LNCaP clone FGC (cell line): ENCODE data around the gene GRB7.

Source experiments
- DNase-seq: peaks from one replicate; pipeline ENCODE4 v3.0.0-alpha.2; 2011; ENCODE audit warnings: low read depth
- H3K4me3 ChIP-seq: 2 replicates; pipeline ENCODE4 v1.5.1; 2011; ENCODE audit warnings: mild to moderate bottlenecking, low read depth, low read length, control low read depth
- TF ChIP-seq, protein P1 (sequence below): IDR thresholded peaks from 2 replicates; pipeline ENCODE4 v1.5.1; 2012; ENCODE audit warnings: mild to moderate bottlenecking; ENCODE audit not compliant: control insufficient read depth, insufficient read depth; ENCODE audit errors: extremely low read depth

Gene GRB7

GRCh38 chr17:39750131-39751015 lies 12.6 kb downstream of the GRB7 start:
- H3K4me3 ChIP-seq, result no peak overlapping the region
- DNase-seq, result no peak
- TF ChIP-seq, protein P1, sequence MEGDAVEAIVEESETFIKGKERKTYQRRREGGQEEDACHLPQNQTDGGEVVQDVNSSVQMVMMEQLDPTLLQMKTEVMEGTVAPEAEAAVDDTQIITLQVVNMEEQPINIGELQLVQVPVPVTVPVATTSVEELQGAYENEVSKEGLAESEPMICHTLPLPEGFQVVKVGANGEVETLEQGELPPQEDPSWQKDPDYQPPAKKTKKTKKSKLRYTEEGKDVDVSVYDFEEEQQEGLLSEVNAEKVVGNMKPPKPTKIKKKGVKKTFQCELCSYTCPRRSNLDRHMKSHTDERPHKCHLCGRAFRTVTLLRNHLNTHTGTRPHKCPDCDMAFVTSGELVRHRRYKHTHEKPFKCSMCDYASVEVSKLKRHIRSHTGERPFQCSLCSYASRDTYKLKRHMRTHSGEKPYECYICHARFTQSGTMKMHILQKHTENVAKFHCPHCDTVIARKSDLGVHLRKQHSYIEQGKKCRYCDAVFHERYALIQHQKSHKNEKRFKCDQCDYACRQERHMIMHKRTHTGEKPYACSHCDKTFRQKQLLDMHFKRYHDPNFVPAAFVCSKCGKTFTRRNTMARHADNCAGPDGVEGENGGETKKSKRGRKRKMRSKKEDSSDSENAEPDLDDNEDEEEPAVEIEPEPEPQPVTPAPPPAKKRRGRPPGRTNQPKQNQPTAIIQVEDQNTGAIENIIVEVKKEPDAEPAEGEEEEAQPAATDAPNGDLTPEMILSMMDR, result no peak

- no peak overlapping the region for H3K4me3 ChIP-seq
- TF ChIP-seq, protein P1, result no peak
- DNase-seq, result no peak
Measured at GRCh38 chr17:39751016-39751543, 13.3 kb downstream of the GRB7 start.

DNA sequence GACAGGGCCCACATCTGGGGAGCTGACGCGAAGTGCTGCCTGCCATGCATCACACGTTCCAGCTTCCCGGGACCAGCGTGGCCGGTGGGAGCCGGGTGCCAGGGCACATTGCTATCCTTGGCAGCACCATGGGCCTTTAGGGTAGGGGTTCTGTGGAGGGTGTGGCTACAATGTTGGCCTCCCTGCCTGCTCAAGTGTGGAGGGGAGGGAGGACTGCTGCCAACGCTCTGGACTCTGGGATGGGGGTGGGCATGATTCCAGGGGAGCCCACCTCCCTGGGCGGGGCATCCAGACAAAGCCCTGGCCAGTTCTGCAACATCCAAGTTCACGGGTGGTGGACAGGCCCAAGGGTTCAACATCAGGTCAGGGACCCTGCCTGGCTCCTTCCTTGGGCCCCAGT lies 13.9 kb downstream of the GRB7 start:
- TF ChIP-seq, protein P1, result no peak
- no peak for DNase-seq
- no peak overlapping the region for H3K4me3 ChIP-seq

DNA sequence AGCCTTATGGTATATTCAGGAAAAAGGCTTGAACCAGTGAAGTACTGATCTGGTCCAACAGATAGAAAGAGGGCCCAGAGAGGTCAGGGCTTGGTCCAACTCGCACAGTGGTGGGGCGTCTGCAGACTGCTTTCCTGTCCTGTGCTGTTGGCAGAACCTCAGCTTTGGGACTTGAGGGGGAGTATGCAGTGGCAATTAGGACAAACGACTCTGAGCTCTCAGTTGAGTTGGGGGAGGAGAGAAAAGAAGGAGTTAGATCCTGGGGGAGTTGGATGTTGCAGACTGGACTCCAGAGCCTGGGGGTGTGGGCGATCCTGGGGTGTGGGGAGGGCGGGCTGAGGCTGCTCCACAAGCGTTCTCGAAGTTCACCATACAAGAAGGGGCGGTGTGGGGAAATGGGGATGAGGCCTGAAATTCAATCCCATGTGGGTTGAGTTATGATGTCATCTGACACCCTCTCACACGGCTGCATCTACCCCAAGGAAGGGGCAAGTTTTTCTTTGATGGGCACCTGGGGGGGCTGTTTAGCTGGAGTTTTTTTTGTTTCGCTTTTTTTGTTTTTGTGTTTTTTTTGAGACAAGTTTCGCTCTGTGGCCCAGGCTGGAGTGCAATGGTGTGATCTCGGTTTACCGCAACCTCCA lies 14.6 kb downstream of the GRB7 start:
- TF ChIP-seq, protein P1, result no peak
- no peak for DNase-seq
- H3K4me3 ChIP-seq, result no peak overlapping the region

DNA sequence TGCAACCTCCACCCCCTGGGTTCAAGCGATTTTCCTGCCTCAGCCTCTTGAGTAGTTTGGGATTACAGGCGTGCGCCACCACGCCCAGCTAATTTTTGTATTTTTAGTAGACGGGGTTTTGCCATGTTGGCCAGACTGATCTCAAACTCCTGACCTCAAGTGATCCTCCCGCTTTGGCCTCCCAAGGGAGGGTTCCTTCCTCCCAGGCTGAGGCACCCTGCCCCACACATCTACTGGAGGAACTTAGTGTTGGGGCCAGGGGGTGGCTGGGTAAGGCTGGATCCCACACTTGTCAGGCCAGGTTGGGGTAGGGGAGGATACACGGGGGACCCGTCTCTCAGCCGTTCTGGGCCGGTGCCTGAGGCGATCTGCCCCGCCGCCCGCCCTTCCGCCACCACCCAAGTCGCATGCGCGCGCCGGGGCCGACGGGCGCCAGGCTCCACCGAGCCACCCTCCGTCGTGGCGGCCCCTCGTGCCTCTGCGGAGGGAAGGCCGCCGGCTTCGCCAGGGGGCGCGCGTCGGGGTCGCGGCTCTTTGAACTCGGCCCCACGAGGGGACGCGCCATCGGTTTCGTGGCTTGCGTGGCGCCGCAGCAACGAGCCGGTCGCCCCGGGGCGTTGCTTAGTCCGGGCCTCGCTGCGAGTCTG lies 15.9 kb downstream of the GRB7 start:
- peak overlapping the region; percentile 65 for H3K4me3 ChIP-seq
- TF ChIP-seq, protein P1, result peak; percentile 44
- no peak for DNase-seq

- peak overlapping the region; percentile 65 for H3K4me3 ChIP-seq
- TF ChIP-seq, protein P1, result peak; percentile 96
- DNase-seq, result no peak
Measured at GRCh38 chr17:39754161-39754957, 16.6 kb downstream of the GRB7 start.
